HG02759 (cell line): ENCODE results near the gene AOPEP.

Experiments used
- ATAC-seq: cut with Tn5 transposase; IDR thresholded peaks from one replicate; pipeline ENCODE4 v1.9.1; 2021; ENCODE audit warnings: mild to moderate bottlenecking, moderate library complexity; ENCODE audit not compliant: unreplicated experiment

Gene AOPEP

GRCh38 chr9:95120781-95121370 is 394.4 kb downstream of the AOPEP start:
- no peak for ATAC-seq

GRCh38 chr9:95124582-95125367 is 398.3 kb downstream of the AOPEP start:
- no peak for ATAC-seq

DNA sequence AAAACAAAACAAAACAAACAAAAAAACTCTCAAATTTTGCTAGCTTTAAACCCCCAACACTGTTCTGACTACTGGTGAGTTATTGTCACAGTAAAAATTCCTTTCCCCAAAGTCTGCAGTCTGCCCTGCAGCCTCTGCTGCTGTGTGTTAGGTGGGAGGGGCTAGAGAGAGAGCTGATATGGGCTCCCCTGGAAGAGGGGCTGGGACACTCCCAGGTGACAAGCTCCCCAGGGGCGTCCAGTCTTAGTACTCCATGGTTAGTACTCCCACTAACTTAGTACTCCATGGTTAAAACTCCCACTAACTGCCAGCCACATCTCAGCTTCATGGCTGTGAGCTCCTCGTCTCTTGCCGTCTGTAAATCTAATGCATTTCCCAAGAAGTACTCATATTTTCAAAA is 399.2 kb downstream of the AOPEP start:
- no peak for ATAC-seq

- ATAC-seq = no peak
These were observed 400.2 kb downstream of the AOPEP start for GRCh38 chr9:95126739-95127138.

GRCh38 chr9:95127249-95128176 is 401.0 kb downstream of the AOPEP start:
- peak; percentile 68 for ATAC-seq

GRCh38 chr9:95128177-95128524 is 401.7 kb downstream of the AOPEP start:
- ATAC-seq = no peak

DNA sequence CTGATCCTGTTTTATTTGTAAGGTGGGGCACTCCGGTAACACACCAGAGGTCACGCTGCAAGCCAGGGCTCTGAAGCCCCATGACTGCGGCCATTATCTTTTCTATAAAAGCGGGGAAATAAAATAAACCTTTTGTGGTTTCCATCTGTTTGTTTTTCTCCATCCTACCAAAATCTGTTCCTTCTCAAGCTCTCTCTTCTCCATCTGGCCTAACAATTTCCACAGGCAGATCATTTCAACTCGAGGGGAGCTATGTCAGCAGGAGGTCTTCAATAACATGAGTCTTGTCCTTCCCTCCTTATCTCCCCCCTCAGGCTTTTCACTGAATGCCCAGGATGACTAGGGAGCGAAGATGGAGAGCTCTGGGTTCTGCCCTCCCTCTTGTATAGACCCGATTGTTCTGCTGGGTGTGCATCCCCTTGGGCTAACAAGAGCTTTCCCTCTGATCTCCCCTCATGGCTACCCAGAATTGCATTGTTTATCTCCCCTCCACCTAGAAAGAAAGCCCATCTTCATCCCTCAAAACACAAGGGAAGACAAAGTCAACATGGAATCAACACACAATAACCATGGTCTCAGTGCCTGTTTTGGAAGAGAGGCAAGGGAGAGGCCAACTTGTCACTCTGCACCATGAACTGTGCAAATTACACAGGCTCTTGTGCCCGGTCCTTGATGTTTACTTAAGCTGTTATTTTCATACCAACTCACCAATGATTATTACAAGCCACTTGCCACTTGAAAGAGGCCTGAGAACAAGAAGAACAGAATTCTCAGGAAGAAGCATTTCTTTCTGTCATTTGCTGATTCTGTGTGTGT is 403.2 kb downstream of the AOPEP start:
- ATAC-seq = no peak

- no peak for ATAC-seq
These were observed 404.0 kb downstream of the AOPEP start for GRCh38 chr9:95130484-95130883.

GRCh38 chr9:95131023-95131943 is 404.8 kb downstream of the AOPEP start:
- no peak for ATAC-seq

DNA sequence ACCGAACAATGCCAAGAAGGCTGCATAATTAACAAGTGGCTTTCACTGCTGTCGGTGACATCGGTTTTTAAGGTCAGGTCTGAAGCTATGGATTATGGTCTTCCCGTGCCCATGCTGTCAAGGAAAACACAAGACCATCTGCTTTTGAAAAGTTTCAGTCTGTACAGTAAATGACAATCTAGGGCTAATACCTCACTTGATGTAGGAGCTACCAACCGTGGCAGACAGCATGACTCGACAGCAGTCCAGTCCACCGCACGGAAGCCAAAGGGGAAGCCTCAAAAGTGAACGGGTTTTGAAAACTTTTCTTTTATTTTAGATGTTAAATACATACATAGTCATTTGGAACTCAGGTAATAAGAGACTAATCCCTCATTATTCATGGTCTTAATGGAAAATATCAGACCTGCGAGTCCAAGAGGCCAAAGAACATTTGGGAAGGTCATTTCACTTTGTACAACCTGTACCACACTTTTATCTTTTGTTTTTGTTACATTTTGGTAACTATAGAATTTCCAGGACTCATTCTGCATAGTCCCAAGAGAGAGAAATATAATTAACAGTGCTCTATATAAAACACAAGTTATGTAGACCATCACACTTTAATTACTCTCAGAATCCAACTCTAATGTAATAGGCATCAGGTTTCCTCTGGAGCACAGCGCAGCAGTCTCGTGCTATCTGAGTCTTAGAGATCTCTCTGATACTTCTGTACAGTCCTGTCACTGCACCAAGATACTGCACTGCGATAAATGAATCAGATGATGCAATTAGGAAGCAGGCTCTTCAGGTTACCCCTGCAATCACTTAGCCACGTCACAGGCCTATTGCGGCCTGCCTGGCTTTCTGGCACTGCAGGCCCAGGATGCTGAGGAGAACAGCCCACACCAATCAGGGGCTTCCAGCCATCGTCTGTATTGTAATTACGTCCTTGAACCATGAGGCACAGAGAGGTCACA is 406.1 kb downstream of the AOPEP start:
- ATAC-seq = no peak

GRCh38 chr9:95133325-95133705 is 406.8 kb downstream of the AOPEP start:
- no peak for ATAC-seq

DNA sequence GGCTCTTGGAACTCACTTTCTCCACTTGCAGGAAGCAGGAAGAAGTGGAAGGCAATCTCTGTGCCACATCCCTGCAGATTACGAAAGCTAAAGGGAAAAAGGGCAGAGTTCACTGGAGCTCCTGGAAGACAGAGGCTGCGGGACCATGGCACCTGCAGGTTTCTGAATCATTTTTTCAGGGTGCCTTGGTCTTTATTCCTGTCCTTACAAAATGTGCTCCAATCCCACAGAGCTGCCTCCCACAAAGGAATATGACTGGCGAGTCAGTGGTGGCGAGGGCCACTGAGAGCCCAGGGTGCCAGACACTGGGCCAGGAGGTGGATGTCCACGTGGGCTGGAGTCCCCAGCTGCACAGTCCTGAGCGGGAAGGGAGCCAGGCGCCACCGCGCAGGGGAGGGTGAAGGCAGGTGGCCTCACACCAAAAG is 408.0 kb downstream of the AOPEP start:
- no peak for ATAC-seq

GRCh38 chr9:95135756-95136155 is 409.3 kb downstream of the AOPEP start:
- ATAC-seq = no peak
